ENCODE measurements around the gene TMEM132C. TPM values are rescaled to one million over a fixed set of nuclear protein-coding genes. Genes with fewer than 3 reads are reported as not detected.

Gene TMEM132C
- polyA plus RNA-seq, 2 donors, result 0.43 to 0.65 TPM

GRCh38 chr12:128518644-128519043 lies 251.7 kb downstream of the TMEM132C start:
- Histone ChIP-seq H3K27ac (ENCODE audit: low read depth in 2 of 2, low read length in 1 of 2) (no peak overlapping the region), H3K4me1 (ENCODE audit: control insufficient read depth in 2 of 2, insufficient read depth in 2 of 2, low read length in 1 of 2) (no peaks in the 10 kb centered on the region), H3K9me3 (ENCODE audit: control insufficient read depth in 2 of 2, insufficient read depth in 1 of 2, low read depth in 1 of 2, low read length in 1 of 2) (peaks cover 0 to 6% of the 10 kb centered on the region in 2 donors), H3K27me3 (ENCODE audit: control insufficient read depth in 1 of 2, insufficient read depth in 2 of 2, low read length in 2 of 2) (no peaks in the 10 kb centered on the region), H3K4me3 (ENCODE audit: low read depth in 1 of 2, low read length in 2 of 2) (no peak overlapping the region), H3K36me3 (ENCODE audit: control insufficient read depth in 2 of 2, insufficient read depth in 2 of 2, low read length in 1 of 2) (no peaks in the 10 kb centered on the region)
- 45 to 51% methylated on average over 4 of the region's 4 CpGs for WGBS, 2 donors

GRCh38 chr12:128519426-128519825 lies 252.5 kb downstream of the TMEM132C start:
- Histone ChIP-seq H3K9me3 (ENCODE audit: control insufficient read depth in 2 of 2, insufficient read depth in 1 of 2, low read depth in 1 of 2, low read length in 1 of 2) (peaks cover 0 to 6% of the 10 kb centered on the region in 2 donors), H3K4me1 (ENCODE audit: control insufficient read depth in 2 of 2, insufficient read depth in 2 of 2, low read length in 1 of 2) (no peaks in the 10 kb centered on the region), H3K36me3 (ENCODE audit: control insufficient read depth in 2 of 2, insufficient read depth in 2 of 2, low read length in 1 of 2) (no peaks in the 10 kb centered on the region), H3K27ac (ENCODE audit: low read depth in 2 of 2, low read length in 1 of 2) (no peak overlapping the region), H3K27me3 (ENCODE audit: control insufficient read depth in 1 of 2, insufficient read depth in 2 of 2, low read length in 2 of 2) (no peaks in the 10 kb centered on the region), H3K4me3 (ENCODE audit: low read depth in 1 of 2, low read length in 2 of 2) (no peak overlapping the region)
- 31 to 33% methylated on average over 3 of the region's 3 CpGs for WGBS, 2 donors

DNA sequence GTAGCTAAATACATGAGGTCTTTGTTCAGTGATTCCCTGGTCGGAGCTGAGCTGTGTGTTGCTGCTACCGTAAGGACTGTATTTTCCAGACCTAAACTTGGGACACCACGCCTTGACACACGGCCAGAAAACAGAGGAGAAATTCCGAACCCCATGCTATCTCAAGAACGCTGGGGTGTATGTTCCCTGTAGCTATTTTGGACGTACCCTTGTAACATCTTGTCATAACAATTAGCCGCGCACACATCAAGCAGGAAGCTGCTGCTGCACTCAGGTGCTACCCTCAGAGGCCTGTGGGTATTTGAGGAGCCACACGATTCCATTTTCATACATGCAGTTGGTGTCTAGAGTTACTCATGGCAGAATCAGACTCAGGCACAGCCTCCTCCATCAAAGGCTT lies 255.0 kb downstream of the TMEM132C start:
- no peaks in the 10 kb centered on the region for H3K27me3 ChIP-seq (ENCODE audit: control insufficient read depth in 1 of 2, insufficient read depth in 2 of 2, low read length in 2 of 2)
- WGBS, 2 donors, result 87 to 90% methylated on average over 10 of the region's 10 CpGs
- H3K9me3 ChIP-seq (ENCODE audit: control insufficient read depth in 2 of 2, insufficient read depth in 1 of 2, low read depth in 1 of 2, low read length in 1 of 2), result peaks cover 0 to 11% of the 10 kb centered on the region in 2 donors
- H3K27ac ChIP-seq (ENCODE audit: low read depth in 2 of 2, low read length in 1 of 2), result no peak overlapping the region
- H3K4me3 ChIP-seq (ENCODE audit: low read depth in 1 of 2, low read length in 2 of 2), result no peak overlapping the region
- no peaks in the 10 kb centered on the region for H3K4me1 ChIP-seq (ENCODE audit: control insufficient read depth in 2 of 2, insufficient read depth in 2 of 2, low read length in 1 of 2)
- no peaks in the 10 kb centered on the region for H3K36me3 ChIP-seq (ENCODE audit: control insufficient read depth in 2 of 2, insufficient read depth in 2 of 2, low read length in 1 of 2)

GRCh38 chr12:128524439-128524838 lies 257.5 kb downstream of the TMEM132C start:
- Histone ChIP-seq H3K27me3 (ENCODE audit: control insufficient read depth in 1 of 2, insufficient read depth in 2 of 2, low read length in 2 of 2) (no peaks in the 10 kb centered on the region), H3K36me3 (ENCODE audit: control insufficient read depth in 2 of 2, insufficient read depth in 2 of 2, low read length in 1 of 2) (no peaks in the 10 kb centered on the region), H3K9me3 (ENCODE audit: control insufficient read depth in 2 of 2, insufficient read depth in 1 of 2, low read depth in 1 of 2, low read length in 1 of 2) (peaks cover 0 to 11% of the 10 kb centered on the region in 2 donors), H3K27ac (ENCODE audit: low read depth in 2 of 2, low read length in 1 of 2) (no peak overlapping the region), H3K4me3 (ENCODE audit: low read depth in 1 of 2, low read length in 2 of 2) (no peak overlapping the region), H3K4me1 (ENCODE audit: control insufficient read depth in 2 of 2, insufficient read depth in 2 of 2, low read length in 1 of 2) (no peaks in the 10 kb centered on the region)
- 68 to 84% methylated on average over 6 of the region's 6 CpGs for WGBS, 2 donors

GRCh38 chr12:128531170-128531569 lies 264.2 kb downstream of the TMEM132C start:
- Histone ChIP-seq H3K36me3 (ENCODE audit: control insufficient read depth in 2 of 2, insufficient read depth in 2 of 2, low read length in 1 of 2) (no peaks in the 10 kb centered on the region), H3K4me3 (ENCODE audit: low read depth in 1 of 2, low read length in 2 of 2) (no peak overlapping the region), H3K9me3 (ENCODE audit: control insufficient read depth in 2 of 2, insufficient read depth in 1 of 2, low read depth in 1 of 2, low read length in 1 of 2) (peaks cover 4 to 12% of the 10 kb centered on the region in 2 donors), H3K27me3 (ENCODE audit: control insufficient read depth in 1 of 2, insufficient read depth in 2 of 2, low read length in 2 of 2) (no peaks in the 10 kb centered on the region), H3K27ac (ENCODE audit: low read depth in 2 of 2, low read length in 1 of 2) (no peak overlapping the region), H3K4me1 (ENCODE audit: control insufficient read depth in 2 of 2, insufficient read depth in 2 of 2, low read length in 1 of 2) (peaks cover 0 to 2% of the 10 kb centered on the region in 2 donors)
- 41 to 58% methylated on average over 3 of the region's 3 CpGs for WGBS, 2 donors

GRCh38 chr12:128534906-128535305 lies 267.9 kb downstream of the TMEM132C start:
- no peaks in the 10 kb centered on the region for H3K27me3 ChIP-seq (ENCODE audit: control insufficient read depth in 1 of 2, insufficient read depth in 2 of 2, low read length in 2 of 2)
- WGBS, 2 donors, result 44 to 55% methylated on average over 5 of the region's 5 CpGs
- H3K4me1 ChIP-seq (ENCODE audit: control insufficient read depth in 2 of 2, insufficient read depth in 2 of 2, low read length in 1 of 2), result peaks cover 0 to 2% of the 10 kb centered on the region in 2 donors
- no peaks in the 10 kb centered on the region for H3K36me3 ChIP-seq (ENCODE audit: control insufficient read depth in 2 of 2, insufficient read depth in 2 of 2, low read length in 1 of 2)
- no peak overlapping the region for H3K4me3 ChIP-seq (ENCODE audit: low read depth in 1 of 2, low read length in 2 of 2)
- H3K9me3 ChIP-seq (ENCODE audit: control insufficient read depth in 2 of 2, insufficient read depth in 1 of 2, low read depth in 1 of 2, low read length in 1 of 2), result peaks cover 6 to 7% of the 10 kb centered on the region in 2 donors
- no peak overlapping the region for H3K27ac ChIP-seq (ENCODE audit: low read depth in 2 of 2, low read length in 1 of 2)

GRCh38 chr12:128536810-128537209 lies 269.8 kb downstream of the TMEM132C start:
- Histone ChIP-seq H3K36me3 (ENCODE audit: control insufficient read depth in 2 of 2, insufficient read depth in 2 of 2, low read length in 1 of 2) (no peaks in the 10 kb centered on the region), H3K9me3 (ENCODE audit: control insufficient read depth in 2 of 2, insufficient read depth in 1 of 2, low read depth in 1 of 2, low read length in 1 of 2) (peaks cover 4 to 10% of the 10 kb centered on the region in 2 donors), H3K27ac (ENCODE audit: low read depth in 2 of 2, low read length in 1 of 2) (no peak overlapping the region), H3K4me1 (ENCODE audit: control insufficient read depth in 2 of 2, insufficient read depth in 2 of 2, low read length in 1 of 2) (peaks cover 0 to 2% of the 10 kb centered on the region in 2 donors), H3K27me3 (ENCODE audit: control insufficient read depth in 1 of 2, insufficient read depth in 2 of 2, low read length in 2 of 2) (no peaks in the 10 kb centered on the region), H3K4me3 (ENCODE audit: low read depth in 1 of 2, low read length in 2 of 2) (no peak overlapping the region)

DNA sequence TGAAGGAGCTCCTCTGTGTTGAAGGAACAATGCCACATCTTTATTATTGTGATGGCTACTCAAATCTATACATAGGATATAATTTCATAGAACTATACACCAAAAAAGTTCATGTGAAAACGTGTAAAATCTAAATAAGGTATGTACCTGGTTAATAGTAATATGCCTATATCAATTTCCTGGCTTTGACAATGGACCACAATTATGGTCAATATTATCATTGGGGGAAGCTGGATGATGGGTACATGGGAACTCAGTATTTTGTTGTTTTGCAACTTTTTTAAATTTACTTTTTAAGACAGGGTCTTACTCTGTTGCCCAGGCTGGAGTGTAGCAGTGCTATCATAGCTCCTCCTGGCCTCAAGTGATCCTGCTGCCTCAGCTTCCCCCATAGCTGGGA lies 270.7 kb downstream of the TMEM132C start:
- Histone ChIP-seq H3K4me3 (ENCODE audit: low read depth in 1 of 2, low read length in 2 of 2) (no peak overlapping the region), H3K27ac (ENCODE audit: low read depth in 2 of 2, low read length in 1 of 2) (no peak overlapping the region), H3K4me1 (ENCODE audit: control insufficient read depth in 2 of 2, insufficient read depth in 2 of 2, low read length in 1 of 2) (peaks cover 0 to 2% of the 10 kb centered on the region in 2 donors), H3K9me3 (ENCODE audit: control insufficient read depth in 2 of 2, insufficient read depth in 1 of 2, low read depth in 1 of 2, low read length in 1 of 2) (peaks cover 4 to 10% of the 10 kb centered on the region in 2 donors), H3K36me3 (ENCODE audit: control insufficient read depth in 2 of 2, insufficient read depth in 2 of 2, low read length in 1 of 2) (no peaks in the 10 kb centered on the region), H3K27me3 (ENCODE audit: control insufficient read depth in 1 of 2, insufficient read depth in 2 of 2, low read length in 2 of 2) (no peaks in the 10 kb centered on the region)
- WGBS, 2 donors, result 53 to 57% methylated on average over 1 of the region's 1 CpG

DNA sequence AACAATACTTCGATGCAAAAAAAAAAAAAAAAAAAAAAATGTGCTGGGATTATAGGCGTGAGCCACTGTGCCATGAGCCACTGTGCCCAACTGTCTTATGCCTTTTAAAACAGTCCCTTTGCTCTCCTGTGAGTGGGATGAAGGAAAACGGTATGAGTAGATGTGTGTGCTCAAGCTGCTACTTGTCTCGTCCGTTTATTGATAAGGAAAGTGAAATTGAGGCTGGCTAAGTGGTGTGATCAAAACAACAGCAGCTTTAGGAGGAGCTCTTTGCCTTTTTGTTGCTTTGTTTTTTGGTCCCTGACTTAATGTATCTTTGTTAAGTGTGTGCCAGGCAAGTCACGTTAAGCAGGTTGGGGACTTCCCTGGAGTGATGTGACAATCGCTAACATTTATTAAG lies 275.9 kb downstream of the TMEM132C start:
- Histone ChIP-seq H3K4me3 (ENCODE audit: low read depth in 1 of 2, low read length in 2 of 2) (no peak overlapping the region), H3K27ac (ENCODE audit: low read depth in 2 of 2, low read length in 1 of 2) (no peak overlapping the region), H3K36me3 (ENCODE audit: control insufficient read depth in 2 of 2, insufficient read depth in 2 of 2, low read length in 1 of 2) (no peaks in the 10 kb centered on the region), H3K27me3 (ENCODE audit: control insufficient read depth in 1 of 2, insufficient read depth in 2 of 2, low read length in 2 of 2) (no peaks in the 10 kb centered on the region), H3K4me1 (ENCODE audit: control insufficient read depth in 2 of 2, insufficient read depth in 2 of 2, low read length in 1 of 2) (no peaks in the 10 kb centered on the region), H3K9me3 (ENCODE audit: control insufficient read depth in 2 of 2, insufficient read depth in 1 of 2, low read depth in 1 of 2, low read length in 1 of 2) (peaks cover 3 to 5% of the 10 kb centered on the region in 2 donors)
- 46 to 61% methylated on average over 6 to 7 of the region's 7 CpGs for WGBS, 2 donors

DNA sequence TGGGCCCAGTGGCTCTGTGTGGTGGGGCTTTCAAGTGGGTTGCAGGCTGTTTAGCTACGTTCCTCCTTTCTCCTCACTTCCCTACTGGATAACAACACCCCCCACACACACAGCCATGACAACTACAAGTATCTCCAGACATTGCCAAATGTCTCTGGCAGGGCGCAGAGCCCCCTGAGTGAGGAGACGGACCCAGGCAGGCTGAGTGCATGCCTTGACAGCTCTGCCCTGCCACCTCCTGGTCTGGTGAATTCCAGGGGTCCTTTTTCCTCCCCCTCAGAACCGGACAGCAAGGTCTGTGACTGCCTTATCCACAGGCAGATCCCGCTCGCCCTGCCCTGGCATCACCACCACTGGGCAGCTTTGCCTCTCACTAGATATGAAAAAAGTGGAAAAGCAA lies 276.5 kb downstream of the TMEM132C start:
- H3K27me3 ChIP-seq (ENCODE audit: control insufficient read depth in 1 of 2, insufficient read depth in 2 of 2, low read length in 2 of 2), result no peaks in the 10 kb centered on the region
- H3K4me3 ChIP-seq (ENCODE audit: low read depth in 1 of 2, low read length in 2 of 2), result no peak overlapping the region
- no peak overlapping the region for H3K27ac ChIP-seq (ENCODE audit: low read depth in 2 of 2, low read length in 1 of 2)
- H3K36me3 ChIP-seq (ENCODE audit: control insufficient read depth in 2 of 2, insufficient read depth in 2 of 2, low read length in 1 of 2), result no peaks in the 10 kb centered on the region
- H3K4me1 ChIP-seq (ENCODE audit: control insufficient read depth in 2 of 2, insufficient read depth in 2 of 2, low read length in 1 of 2), result no peaks in the 10 kb centered on the region
- H3K9me3 ChIP-seq (ENCODE audit: control insufficient read depth in 2 of 2, insufficient read depth in 1 of 2, low read depth in 1 of 2, low read length in 1 of 2), result peaks cover 3 to 5% of the 10 kb centered on the region in 2 donors
- 55 to 61% methylated on average over 6 of the region's 6 CpGs for WGBS, 2 donors
